LNCaP clone FGC (cell line): Measurements from ENCODE around the gene HIF3A.

Experiments
- DNase-seq: peaks from one replicate; pipeline ENCODE4 v3.0.0-alpha.2; 2011; ENCODE audit warnings: low read depth
- H3K4me3 ChIP-seq: 2 replicates; pipeline ENCODE4 v1.5.1; 2011; ENCODE audit warnings: mild to moderate bottlenecking, low read depth, low read length, control low read depth
- CTCF ChIP-seq: IDR thresholded peaks from 2 replicates; pipeline ENCODE4 v1.5.1; 2012; ENCODE audit warnings: mild to moderate bottlenecking; ENCODE audit not compliant: control insufficient read depth, insufficient read depth; ENCODE audit errors: extremely low read depth

HIF3A gene

GRCh38 chr19:46295401-46296201 lies 1.2 kb upstream of the HIF3A start:
- DNase-seq = no peak
- no peak overlapping the region for H3K4me3 ChIP-seq
- no peak for TF ChIP-seq CTCF

- no peak for DNase-seq
- TF ChIP-seq CTCF = no peak
- H3K4me3 ChIP-seq = no peak overlapping the region
These were observed 701 bp upstream of the HIF3A start for GRCh38 chr19:46296202-46296480.

GRCh38 chr19:46297700-46298478 lies 1.0 kb downstream of the HIF3A start:
- no peak for TF ChIP-seq CTCF
- no peak overlapping the region for H3K4me3 ChIP-seq
- no peak for DNase-seq

- DNase-seq = no peak
- no peak overlapping the region for H3K4me3 ChIP-seq
- TF ChIP-seq CTCF = no peak
These were observed 1.7 kb downstream of the HIF3A start for GRCh38 chr19:46298479-46299003.

- H3K4me3 ChIP-seq = no peak overlapping the region
- DNase-seq = peak; percentile 26
- TF ChIP-seq CTCF = no peak
These were observed 2.2 kb downstream of the HIF3A start for GRCh38 chr19:46299004-46299509.

GRCh38 chr19:46299695-46300094 lies 2.9 kb downstream of the HIF3A start:
- no peak for TF ChIP-seq CTCF
- DNase-seq = no peak
- H3K4me3 ChIP-seq = no peak overlapping the region
